Colonic mucosa (tissue), 4 donors: Measurements from ENCODE around the gene C17orf78. TPM values are rescaled to one million over a fixed set of nuclear protein-coding genes. Genes with fewer than 3 reads are reported as not detected.
"Not testable (repeated sequence)": the region's sequence is repeated elsewhere in the genome, so short reads cannot be mapped to it uniquely, and the experiment has no call there.

ENCODE experiments used
- DNase-seq: peaks from one replicate; pipeline ENCODE4 v3.0.0-alpha.2; 2020
- H3K27ac ChIP-seq: fragments of 200-600 bp; one replicate; pipeline ENCODE4 v1.8.0; 2021
- H3K27me3 ChIP-seq: fragments of 200-600 bp; one replicate; pipeline ENCODE4 v1.8.0; 2021
- H3K36me3 ChIP-seq: fragments of 200-600 bp; one replicate; pipeline ENCODE4 v1.8.0; 2021
- H3K4me1 ChIP-seq: fragments of 200-600 bp; one replicate; pipeline ENCODE4 v1.8.0; 2021; ENCODE audit warnings: mild to moderate bottlenecking
- H3K4me3 ChIP-seq: fragments of 200-600 bp; one replicate; pipeline ENCODE4 v1.8.0; 2021
- H3K9ac ChIP-seq, 2 donors: one replicate each; pipeline ENCODE4 v1.7.0; 2013; ENCODE audit warnings: control low read depth in 2 of 2, low read depth in 2 of 2, low read length in 2 of 2
- H3K9me3 ChIP-seq: fragments of 200-600 bp; one replicate; pipeline ENCODE4 v1.8.0; 2021
- CTCF ChIP-seq: fragments of 200-600 bp; IDR thresholded peaks from one replicate; pipeline ENCODE4 v1.8.0; 2022; ENCODE audit warnings: antibody characterized with exemption, mild to moderate bottlenecking
- intact Hi-C: fragments of 100-400 bp; cut with DNase I; formaldehyde crosslinking; loops from one replicate; pipeline ENCODE4 v1.14.1; 2022
- total RNA-seq, 2 donors: library from RNA; stranded (reverse); fragmentation: NEBNext Ultra II Directional in 1 of 2; extraction: Animal tissue kit (Norgen Biotek cat#: 25700) in 1 of 2; gene quantifications; one replicate each; pipeline ENCODE4 v1.2.1, GENCODE V29; 2021
- donor health status: healthy.
- donor health status: DM: no; HTN: no; CAD: no.
- donor health status: DM: no; HTN: no; CAD: no.

Gene C17orf78
- total RNA-seq, 2 donors from 2014 or later: not detected

DNA sequence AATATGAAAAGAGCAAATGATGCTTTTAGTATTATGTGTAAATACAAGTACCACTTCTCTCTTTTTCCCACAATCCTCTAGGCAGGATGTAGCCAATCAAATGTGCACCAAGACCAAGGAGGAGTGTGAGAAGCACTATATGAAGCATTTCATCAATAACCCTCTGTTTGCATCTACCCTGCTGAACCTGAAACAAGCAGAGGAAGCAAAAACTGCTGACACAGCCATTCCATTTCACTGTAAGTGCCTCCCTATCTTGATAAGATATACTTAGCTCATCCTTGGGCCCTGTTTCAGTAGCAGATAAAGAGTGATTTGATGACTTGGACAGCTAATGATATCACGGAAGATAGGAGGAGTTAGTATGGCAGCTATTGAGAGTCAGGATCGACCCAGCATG lies 64.6 kb downstream of the C17orf78 start:
- intact Hi-C loops: no loop called here
- Histone ChIP-seq H3K4me1 (no peaks in the 10 kb centered on the region), H3K27me3 (no peaks in the 10 kb centered on the region), H3K36me3 (no peaks in the 10 kb centered on the region), H3K9ac (no peak overlapping the region), H3K9me3 (no peaks in the 10 kb centered on the region), H3K4me3 (no peak overlapping the region), H3K27ac (no peak overlapping the region)
- no peak for TF ChIP-seq CTCF
- no peak for DNase-seq

DNA sequence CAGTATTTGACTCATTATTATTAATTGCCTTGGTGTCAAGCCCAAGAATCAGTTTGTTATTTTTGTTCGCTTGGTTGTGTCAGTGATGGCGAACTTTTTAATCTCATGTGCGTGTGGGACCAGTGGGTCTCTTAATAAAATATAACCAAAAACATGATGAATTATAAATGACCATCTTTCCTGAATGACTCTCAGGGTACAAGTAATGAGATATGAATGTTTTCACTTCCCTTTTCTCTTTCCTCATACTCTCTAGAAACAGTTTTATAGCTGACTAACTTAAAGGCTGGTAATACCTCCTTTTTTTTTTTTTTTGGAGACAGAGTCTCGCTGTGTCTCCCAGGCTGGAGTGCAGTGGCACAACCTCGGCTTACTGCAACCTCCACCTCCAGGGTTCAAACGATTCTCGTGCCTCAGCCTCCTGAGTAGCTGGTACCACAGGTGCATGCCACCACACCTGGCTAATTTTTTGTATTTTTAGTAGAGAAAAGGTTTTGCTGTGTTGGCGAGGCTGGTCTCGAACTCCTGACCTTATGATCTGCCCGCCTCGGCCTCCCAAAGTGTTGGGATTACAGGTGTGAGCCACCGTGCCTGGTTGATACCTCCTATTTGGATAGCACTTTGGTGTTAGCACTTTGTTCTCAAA lies 65.7 kb downstream of the C17orf78 start:
- H3K27ac ChIP-seq, intact Hi-C loops, H3K27me3 ChIP-seq, DNase-seq, H3K4me1 ChIP-seq, H3K9ac ChIP-seq, H3K36me3 ChIP-seq, H3K9me3 ChIP-seq, H3K4me3 ChIP-seq: not testable (repeated sequence)

Other genes starting within 250 kb of the C17orf78 start
- gene ACACA, start 30.9 kb downstream of the C17orf78 start, total RNA-seq: 10 to 100 TPM; 59.5 to 72.6 TPM
- 10 to 100 TPM; 16.6 to 22.5 TPM for gene TADA2A, start 30.9 kb downstream of the C17orf78 start, total RNA-seq
- gene DUSP14, start 113.9 kb downstream of the C17orf78 start, total RNA-seq: 1 to 10 TPM; 2.2 to 3.0 TPM
- gene SYNRG, start 233.4 kb downstream of the C17orf78 start, total RNA-seq: 10 to 100 TPM; 28.9 to 34.1 TPM